SW480 (cell line): ENCODE measurements around the gene COPS6.

Experiments
- DNase-seq: peaks from one replicate; pipeline ENCODE4 v3.0.0-alpha.2; 2016; ENCODE audit warnings: low spot score

The COPS6 gene

DNA sequence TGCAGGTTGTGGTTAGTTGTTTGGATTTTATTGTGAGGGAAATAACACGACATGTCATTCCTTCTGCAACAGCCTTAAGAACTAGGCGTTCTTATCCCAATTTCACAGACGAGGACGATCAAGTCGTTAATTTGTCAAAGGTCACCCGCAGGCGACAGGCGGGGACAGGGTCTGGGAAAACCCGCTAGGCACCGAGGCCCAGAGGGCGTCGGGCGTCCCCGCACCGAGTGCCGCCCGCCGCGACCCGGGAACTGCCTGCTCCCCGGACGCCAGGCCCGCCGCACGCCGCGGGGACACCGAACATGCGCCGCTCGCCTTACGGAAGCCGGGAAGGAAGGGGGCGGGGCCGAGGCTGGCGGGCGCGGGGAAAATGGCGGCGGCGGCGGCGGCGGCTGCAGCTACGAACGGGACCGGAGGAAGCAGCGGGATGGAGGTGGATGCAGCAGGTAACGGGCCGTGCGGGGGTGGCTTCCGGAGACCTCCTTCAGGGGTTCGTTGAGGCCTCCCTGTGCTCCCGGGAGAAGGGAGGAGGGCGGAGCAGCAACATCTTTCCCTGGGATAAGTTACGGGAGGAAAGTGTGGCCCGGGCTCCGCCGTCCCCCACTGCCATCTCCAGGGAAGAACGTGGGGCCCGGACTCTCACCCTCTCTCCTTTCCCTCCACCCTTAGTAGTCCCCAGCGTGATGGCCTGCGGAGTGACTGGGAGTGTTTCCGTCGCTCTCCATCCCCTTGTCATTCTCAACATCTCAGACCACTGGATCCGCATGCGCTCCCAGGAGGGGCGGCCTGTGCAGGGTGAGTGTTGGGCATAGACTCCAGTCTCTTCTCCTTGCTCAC is at the start of gene COPS6:
Gene COPS6 (plus strand): TSS at position 349 of the 837 bp plus-strand sequence. CDS start 22 bp downstream, at position 371.
- DNase-seq, result peak; percentile 84

DNA sequence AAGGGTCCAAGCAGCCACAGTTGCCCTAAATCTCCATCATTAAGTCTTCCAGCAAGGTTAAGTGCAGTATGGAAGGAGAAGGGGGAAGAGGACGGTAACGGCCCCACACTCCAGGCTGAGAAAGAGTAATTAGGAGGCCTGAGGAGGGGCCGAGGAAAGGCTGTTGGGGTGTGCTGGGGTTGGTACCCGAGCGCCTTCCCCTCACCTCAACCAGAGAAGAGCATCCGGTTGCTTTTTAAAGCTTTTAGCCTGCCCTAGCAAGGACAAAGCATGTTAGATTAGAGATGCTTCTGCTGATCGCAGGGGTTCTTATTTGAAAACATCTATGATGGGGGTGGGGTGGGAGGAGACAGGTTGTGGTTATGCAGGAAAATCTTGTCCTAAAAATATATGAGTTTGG is 48.2 kb upstream of the COPS6 start:
- DNase-seq, result no peak

DNA sequence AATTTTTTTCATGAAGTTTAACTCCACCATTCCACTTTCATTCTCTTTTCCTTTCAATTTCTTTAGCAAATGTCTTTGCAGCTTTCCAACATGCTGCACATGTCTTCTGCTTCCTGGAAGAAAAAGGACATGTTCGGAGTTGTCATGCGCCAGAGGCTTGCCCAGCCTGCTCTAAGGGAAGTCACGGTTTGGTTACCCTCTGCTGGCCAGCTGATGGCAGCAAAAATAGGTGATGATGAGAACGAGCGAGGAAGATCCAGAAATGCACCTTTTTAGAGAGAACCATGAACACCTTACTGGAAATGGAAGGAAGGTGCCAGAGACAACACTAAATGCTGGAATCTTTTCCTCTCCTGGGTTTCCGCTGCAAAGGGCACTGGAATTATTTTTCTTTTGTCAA is 44.1 kb upstream of the COPS6 start:
- peak; percentile 59 for DNase-seq

DNA sequence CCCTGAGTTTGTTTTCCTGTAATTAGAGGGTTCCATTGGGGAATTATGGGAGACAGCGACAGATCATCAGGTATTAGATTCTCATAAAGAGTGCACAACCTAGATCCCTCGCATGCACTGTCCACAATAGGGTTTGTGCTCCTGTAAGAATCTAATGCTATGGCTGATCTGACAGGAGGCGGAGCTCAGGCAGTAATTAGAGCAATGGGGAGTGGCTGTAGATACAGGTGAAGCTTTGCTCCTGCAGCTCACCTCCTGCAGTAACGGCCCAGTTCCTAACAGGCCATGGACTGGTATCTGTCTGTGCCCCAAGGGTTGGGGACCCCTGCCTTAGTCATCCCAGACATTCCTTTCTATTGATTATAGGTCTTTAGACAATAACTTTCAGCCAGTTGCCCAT is 40.1 kb upstream of the COPS6 start:
- peak; percentile 34 for DNase-seq

DNA sequence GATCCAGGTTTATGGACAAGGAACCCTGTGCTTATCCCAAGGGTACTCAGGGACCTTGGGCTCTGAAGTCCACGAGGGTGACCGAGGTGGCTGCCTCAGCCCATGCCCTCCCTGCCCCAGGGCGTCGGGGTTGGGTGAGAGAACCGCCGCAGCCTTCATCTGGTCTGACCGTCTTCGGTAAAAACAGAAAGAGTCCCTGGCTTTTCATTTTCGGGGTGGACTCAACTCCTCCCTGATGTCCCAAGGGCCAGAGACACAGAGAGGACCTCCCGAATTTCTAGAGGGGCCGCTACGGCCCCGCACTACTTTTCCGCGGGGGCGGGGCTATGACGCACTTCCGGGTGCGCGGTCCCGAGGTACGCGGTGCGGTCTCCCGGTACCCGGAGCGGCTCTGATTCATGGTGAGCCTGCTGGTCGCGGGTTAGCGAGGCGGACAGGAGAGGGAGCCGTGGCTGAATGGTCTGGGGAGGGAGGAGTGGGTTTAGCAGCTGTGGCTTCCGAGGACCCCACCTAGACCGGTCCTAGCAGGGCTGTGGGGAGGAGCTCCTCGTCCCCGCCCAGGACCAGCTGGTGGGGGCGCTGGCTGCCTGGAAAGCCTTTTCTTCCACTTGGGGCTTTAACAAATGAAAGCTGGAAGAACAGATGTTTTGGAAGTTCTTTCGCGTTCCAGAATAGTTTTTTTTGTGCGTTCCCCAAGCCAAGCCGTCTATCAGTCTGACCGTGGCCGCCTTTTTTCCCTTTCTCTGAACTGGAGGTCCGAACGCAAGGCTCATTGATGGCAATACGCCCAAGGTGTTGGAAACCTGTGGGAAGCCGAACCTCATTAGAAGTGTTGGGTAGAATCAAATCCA is 39.1 kb upstream of the COPS6 start, which contains the start of gene ZSCAN21:
Gene ZSCAN21 (plus strand): TSS at position 334 of the 851 bp plus-strand sequence. CDS start 7,233 bp downstream, outside the sequence.
- peak; percentile 89 for DNase-seq

DNA sequence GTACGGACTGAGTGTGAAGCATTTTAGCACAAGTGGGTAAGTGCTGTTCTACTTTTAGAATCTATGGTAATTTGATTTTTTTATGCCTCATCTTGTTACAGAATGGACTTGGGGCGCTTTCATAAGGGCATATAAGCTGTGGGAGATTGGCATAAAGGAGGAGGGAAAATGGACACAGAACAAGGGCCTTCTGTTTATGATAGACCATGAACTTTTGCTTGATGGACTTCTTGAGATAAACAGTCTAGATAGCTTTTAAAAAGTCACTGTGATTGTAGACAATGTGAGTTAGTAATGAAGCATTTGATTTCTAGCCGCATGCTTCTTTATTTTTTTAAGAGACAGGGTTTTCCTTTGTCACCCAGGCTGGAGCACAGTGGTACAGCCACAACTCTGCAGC is 37.2 kb upstream of the COPS6 start:
- DNase-seq, result no peak

DNA sequence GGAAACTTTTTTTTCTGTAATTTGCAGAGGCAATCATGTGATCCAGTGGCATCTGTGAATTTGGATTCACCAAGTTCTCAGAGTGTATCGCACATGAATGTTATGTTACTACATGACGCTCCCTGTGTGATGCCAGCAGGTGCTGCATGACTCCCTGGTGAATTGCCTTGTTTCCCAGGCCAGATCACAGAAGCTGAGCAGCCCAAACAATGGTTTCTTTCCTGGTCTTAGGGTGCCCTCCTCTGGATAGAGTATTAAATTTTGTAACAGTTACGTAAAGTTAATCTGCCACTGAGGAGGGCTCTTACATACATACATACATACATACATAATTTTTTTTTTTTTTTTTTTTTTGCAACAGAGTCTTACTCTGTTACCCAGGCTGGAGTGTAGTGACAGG is 35.6 kb upstream of the COPS6 start:
- DNase-seq, result peak; percentile 88

DNA sequence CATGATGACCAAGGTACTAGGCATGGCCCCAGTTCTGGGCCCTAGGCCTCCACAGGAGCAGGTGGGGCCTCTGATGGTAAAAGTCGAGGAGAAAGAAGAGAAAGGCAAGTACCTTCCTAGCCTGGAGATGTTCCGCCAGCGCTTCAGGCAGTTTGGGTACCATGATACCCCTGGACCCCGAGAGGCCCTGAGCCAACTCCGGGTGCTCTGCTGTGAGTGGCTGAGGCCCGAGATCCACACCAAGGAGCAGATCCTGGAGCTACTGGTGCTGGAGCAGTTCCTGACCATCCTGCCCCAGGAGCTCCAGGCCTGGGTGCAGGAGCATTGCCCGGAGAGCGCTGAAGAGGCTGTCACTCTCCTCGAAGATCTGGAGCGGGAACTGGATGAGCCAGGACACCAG is 31.8 kb upstream of the COPS6 start:
- no peak for DNase-seq

DNA sequence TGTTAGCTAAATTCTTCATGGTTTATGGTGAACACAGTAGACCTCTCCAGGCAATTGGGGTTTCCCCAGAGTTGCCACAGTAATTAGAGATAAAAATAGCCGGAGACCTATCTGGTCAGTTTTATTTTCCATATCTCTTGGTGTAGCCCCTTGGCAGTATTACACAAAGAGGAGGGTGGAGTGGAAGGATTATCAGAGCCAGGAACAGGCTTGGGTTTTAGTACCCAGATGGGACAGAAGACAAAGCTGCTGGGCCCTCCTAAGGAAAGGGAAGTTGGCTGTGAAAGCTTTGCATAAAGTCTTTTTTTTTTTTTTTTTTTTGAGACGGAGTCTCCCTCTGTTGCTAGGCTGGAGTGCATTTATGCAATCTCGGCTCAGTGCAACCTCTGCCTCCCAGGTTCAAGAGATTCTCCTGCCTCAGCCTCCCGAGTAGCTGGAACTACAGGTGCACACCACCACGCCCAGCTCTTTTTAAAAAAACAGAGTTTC is 29.5 kb upstream of the COPS6 start:
- no peak for DNase-seq

DNA sequence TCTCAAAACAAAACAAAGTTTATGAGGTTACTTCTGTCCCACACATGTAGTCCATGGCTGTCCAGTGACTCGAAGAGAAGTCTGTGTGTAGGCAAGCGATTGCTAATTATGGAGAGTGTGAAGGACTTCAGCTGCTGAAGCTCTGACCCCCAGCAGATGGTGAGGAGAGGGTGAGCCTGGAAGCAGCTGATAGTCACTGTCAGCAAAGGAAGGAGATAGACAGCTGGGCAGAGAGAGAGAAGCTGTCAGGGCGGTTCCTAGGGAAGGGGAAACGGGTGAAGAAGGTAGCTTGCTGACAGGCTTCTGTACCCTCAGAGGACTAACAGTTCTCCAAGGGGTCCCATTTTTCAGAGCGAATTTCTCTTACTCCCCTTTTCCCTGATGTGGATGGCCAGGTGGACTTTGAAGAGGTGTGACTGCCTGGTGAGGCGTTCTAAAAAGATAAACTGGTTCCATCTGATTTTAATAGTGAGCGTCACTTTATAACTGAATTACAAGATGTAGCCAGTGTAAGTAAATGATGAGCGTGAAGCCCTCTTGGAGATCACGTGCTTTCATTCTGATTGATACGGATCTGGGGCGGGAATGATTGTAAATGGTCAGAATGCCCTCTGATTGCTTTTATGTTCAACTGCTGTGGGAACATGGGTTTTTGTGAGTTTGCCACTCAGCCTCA is 27.1 kb upstream of the COPS6 start:
- DNase-seq, result no peak

DNA sequence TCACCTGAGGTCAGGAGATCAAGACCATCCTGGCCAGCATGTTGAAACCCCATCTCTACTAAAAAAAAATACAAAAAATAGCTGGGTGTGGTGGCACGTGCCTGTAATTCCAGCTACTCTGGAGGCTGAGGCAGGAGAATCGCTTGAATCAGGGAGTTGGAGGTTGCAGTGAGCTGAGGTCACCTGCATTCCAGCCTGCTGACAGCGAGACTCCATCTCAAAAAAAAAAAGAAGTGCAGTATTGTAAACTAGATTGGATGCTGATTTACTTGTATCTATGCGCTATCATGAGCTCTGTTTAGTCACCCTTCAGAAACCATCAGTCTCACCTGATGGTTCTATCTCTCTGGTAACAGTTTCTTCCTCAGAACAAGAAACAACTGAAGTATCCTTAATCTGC is 25.4 kb upstream of the COPS6 start:
- DNase-seq, result no peak

DNA sequence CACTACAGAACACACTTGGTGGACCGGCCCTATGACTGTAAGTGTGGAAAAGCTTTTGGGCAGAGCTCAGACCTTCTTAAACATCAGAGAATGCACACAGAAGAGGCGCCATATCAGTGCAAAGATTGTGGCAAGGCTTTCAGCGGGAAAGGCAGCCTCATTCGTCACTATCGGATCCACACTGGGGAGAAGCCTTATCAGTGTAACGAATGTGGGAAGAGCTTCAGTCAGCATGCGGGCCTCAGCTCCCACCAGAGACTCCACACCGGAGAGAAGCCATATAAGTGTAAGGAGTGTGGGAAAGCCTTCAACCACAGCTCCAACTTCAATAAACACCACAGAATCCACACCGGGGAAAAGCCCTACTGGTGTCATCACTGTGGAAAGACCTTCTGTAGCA is 24.6 kb upstream of the COPS6 start:
- no peak for DNase-seq

DNA sequence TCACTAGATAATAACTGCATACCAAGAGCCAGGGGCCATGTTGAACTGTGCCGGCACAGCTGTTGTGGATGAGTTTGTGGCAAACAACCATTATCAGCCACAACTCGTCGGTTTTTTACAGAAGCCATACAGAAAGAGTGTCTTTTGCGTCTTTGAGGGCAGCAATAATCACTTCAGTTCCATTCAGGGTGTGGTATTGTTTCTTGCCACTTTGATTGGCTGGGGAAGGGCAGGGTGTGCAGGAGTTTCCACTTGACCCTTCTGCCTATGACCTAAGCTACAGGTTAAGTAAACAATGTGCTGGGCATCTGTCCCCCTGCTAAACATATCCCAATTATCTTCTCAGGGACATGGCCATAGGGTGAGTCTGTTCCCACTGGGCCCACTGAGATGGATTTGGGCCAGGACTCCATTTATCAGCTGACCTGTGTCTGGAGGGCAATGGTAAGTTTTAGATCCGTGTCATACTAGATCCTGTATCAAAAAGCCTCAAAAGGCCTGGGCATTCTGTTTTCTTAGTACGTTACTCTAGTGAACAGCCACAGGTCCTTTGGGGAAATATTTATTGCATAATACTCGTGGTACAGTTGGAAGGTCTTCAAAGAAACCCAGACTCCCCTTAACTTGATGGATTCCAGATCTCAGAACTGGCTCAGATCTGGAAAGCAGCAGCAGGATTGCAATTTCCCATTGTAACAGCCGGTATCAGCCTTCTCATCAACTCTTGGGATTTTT is 23.1 kb upstream of the COPS6 start:
- peak; percentile 28 for DNase-seq

DNA sequence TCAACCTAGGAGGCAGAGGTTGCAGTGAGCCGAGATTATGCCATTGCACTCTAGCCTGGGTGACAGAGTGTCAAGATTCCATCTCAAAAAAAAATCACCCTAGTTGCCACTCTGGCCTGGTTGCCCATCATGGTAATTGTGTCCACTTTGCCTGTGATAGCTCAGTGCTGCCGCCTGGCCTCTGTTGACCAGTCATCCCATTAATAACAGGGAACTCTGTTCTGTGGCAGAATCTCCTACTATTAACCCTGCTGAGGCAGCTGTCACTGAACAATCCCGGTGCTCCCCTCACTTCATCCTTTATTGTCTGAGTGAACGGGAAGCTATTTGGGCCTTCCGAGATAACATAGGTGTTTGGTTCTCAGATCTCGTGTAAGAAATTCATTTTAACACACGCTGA is 21.8 kb upstream of the COPS6 start:
- no peak for DNase-seq

DNA sequence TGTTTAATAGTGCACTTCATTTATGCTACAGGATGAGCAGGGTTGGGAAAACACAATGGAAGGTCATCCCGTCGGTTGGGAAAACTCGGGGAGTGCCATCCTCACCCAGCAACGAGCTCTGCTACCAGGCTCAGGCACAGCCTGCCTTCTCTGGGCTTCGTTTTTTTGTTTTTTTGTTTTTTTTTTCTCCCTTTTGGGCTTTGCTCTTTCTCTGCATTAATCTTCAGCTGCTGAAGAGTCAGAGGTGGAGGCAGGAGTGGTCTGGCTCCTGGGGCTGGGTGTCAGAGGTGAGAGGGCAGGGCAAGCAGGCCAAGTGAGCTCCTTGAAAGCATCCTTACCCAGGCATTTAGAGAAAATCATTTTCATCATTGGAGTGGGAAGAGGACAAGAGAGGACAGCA is 18.8 kb upstream of the COPS6 start:
- DNase-seq, result no peak

DNA sequence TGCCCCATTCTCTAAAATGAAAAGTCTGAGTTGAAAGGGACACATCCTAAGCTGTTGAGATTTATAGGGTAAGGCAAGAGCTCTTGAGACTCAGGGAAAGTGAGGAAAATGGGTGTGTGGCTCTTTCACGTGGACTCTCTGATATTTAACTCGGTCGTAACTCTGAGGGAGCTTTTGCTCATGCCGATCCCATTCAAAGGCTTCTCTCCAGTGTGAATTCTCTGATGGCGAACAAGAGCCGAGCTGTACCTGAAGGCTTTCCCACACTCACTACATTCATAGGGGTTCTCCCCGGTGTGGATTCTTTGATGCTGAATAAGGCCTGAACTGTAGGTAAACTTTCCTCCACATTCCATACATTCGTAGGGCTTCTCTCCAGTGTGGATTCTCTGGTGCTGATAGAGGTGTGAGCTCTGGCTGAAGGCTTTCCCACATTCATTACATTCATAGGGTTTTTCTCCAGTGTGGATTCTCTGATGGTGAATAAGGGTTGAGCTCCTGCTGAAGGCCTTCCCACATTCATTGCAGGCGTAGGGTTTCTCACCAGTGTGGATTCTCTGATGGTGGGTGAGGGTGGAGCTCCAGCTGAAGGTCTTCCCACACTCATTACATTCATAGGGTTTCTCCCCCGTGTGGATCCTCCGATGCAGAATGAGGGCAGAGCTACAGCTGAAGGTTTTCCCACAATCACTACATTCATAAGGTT is 17.6 kb upstream of the COPS6 start:
- no peak for DNase-seq

DNA sequence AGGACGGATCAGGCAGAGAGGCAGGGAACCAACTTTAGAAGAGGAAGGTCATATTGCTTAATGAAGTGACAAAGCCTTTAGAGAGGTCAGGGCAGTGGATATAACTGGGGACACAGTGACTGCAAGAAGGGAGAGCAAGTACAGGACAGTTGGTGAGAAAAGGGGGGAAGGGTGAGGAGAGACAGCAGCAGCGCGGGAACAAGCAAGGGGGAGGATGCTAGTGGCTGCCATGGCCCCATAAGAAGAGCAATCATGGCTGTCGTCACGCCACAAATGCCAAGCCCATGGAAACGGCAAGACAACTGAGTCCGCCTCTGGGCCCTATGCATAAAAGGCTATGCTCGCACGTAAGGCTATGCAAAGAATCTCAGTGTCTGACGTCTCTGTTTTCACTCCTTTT is 16.3 kb upstream of the COPS6 start:
- no peak for DNase-seq

DNA sequence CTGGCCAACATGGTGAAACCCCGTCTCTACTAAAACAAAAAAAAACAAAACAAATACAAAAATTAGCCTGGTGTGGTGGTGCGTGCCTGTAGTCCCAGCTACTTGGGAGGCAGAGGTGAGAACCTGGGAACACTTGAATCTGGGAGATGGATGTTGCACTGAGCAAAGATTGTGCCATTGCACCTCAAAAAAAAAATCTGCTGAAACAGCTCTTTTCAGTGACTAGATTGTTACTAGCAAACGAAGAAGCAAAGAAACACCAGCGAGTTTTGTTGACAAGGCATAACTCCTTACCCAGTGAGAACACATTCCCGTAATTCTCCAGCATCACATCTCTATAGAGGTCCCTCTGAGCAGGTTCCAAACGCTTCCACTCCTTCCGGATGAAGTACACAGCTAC is 13.9 kb upstream of the COPS6 start:
- no peak for DNase-seq

DNA sequence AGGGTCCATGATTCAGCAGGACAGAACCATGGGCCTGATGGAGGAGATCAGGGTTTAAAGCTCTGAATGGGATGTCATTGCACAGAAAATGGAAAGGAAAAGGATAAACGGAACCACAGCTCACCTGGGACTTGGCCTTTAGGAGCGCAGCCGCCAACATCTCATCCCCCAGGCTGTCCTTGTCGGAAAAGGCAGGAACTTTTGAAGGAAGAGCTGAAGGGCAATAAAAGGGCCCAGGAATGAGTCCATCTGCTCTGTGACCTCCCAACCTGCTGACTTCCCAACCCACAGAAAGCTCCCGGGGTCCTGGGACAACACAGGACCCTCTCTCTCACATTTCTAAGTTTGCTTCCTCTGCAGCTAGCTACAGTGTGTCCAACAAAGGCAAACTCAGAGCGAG is 13.4 kb upstream of the COPS6 start:
- DNase-seq, result no peak

DNA sequence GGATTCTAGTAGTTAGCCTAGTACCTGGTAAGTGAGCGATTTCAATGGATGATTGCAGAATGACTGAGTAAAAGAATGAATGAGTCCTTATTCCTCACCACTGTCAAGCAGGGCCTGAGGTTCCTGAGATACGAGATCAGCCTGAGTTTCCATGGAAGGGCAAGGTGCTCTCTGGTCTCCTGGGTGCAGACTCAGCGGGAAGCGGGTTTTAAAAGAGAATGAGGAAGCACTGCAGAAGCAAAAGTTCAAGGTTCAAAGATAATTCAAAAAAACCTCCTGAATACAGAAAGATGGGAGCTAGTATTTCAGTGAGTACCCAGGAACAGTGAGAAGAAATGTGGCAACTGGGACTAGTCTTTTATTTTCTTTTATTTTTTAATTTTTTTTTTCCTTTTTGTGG is 11.6 kb upstream of the COPS6 start:
- no peak for DNase-seq

DNA sequence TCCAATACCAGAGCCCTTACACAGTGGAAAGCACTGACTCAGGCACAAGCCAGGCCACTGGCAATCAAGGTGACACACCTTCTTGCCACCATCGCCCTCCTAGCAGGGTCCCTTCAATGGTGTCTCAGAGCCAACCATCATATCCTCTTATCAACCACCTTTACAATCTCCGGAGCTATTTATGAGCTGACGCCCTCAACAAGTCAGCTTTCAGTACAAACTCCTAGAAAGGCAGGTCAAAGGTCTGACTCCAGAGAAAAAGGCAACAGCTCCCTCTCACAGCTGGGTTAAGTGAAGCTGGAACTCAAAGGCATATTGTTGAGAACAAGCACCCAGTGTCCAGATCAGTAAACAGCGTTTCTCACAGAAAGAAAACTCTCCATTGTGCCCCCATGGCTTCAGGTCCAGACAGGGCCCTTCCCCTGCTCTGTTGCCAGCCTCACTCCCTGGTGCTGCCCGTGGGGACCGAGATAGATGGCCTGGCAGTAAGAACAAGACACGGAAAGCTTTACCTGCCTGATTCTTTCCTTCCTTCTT is 9.7 kb upstream of the COPS6 start:
- no peak for DNase-seq
